Measurements from ENCODE around the gene KLK14. TPM values are rescaled to one million over a fixed set of nuclear protein-coding genes. Genes with fewer than 3 reads are reported as not detected.

Gene KLK14
- total RNA-seq, 6 experiments from 2014 or later, result 0.17 to 0.18 TPM; not detected in 4

DNA sequence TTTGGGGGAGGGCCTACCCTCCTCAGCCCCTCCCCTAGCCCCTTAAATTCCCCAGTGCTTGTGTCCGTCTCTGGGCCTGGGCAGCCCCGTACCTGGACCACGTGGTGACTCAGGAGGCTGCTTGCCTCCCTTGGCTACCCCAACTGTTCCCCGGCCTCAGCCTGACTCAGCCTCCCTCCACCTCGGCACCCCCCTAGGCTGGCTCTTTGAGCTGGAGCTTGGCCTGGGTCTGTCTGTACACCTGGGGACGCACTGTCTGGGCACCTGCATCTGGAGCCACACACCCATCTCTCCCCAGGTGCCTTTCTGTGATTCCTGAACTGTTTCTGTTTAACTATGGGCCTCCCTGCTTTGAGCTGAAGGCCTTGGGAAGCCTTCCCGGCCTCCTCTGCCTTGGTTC is 1.8 kb upstream of the KLK14 start:
- DNase-seq (no peak), ATAC-seq (no peak)
- H3K9me3 ChIP-seq, result no peaks in the 10 kb centered on the region
- no peak overlapping the region for H3K27ac ChIP-seq
- no peaks in the 10 kb centered on the region for H3K4me1 ChIP-seq
- no peaks in the 10 kb centered on the region for H3K36me3 ChIP-seq
- WGBS (ENCODE audit: insufficient coverage, low coverage, low lambda C conversion rate, missing lambda C conversion rate), result 29% methylated on average over 2 of the region's 7 CpGs
- no peaks in the 10 kb centered on the region for H3K27me3 ChIP-seq
- intact Hi-C loops (cut with DNase I), result no loop called here
- TF ChIP-seq POLR2A (IDR thresholded peaks at IDR 0.05), result no peak
- TF ChIP-seq CTCF (IDR thresholded peaks at IDR 0.05), result no peak
- no peak overlapping the region for H3K4me3 ChIP-seq

DNA sequence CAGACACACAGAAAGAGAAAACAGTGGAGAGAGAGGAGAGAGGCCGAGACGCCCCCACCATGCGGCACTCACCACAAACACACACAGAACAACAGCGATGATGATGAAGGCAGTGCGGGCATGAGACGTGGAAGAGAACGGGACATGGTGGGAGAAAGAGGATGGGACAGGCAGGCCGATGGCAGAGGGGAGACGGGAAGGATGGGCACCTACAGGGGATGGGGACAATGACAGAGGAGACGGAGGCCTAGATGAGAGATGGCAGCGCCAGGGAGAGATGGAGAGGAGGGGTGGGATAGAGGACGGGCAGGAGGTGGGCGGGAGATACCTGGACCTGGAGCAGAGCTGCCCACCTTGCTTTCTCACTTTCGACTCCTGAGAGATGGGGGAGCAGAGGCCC is 1.1 kb upstream of the KLK14 start:
- intact Hi-C loops (cut with DNase I), result no loop called here
- H3K36me3 ChIP-seq, result no peaks in the 10 kb centered on the region
- TF ChIP-seq POLR2A (IDR thresholded peaks at IDR 0.05) (no peak), CTCF (IDR thresholded peaks at IDR 0.05) (no peak)
- no peaks in the 10 kb centered on the region for H3K9me3 ChIP-seq
- H3K4me1 ChIP-seq, result no peaks in the 10 kb centered on the region
- H3K4me3 ChIP-seq, result no peak overlapping the region
- no peak overlapping the region for H3K27ac ChIP-seq
- H3K27me3 ChIP-seq, result no peaks in the 10 kb centered on the region
- DNase-seq (no peak), ATAC-seq (no peak)
- WGBS (ENCODE audit: insufficient coverage, low coverage, low lambda C conversion rate, missing lambda C conversion rate), result 49% methylated on average over 13 of the region's 14 CpGs

DNA sequence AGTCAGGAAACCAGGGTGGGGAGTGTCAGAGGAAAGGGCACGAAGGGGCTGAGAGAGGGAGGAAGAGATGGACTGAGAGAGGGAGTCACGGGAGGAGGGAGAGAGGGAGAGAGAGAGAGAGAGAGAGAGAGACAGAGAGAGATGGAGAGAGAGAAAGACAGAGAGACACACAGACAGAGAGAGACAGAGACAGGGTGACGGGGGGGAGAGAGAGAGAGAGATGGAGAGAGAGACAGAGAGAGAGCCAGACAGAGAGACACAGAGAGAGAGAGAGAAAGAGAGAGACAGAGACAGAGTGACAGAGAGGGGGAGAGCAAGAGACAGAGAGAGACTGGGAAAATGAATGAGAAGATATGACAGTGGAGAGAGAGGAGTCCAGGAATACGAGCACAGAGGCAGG is 494 bp upstream of the KLK14 start:
- WGBS (ENCODE audit: insufficient coverage, low coverage, low lambda C conversion rate, missing lambda C conversion rate), result 18% methylated on average over 4 of the region's 4 CpGs
- no peak for DNase-seq
- no peak for ATAC-seq

GRCh38 chr19:51081476-51081875 is 1.2 kb downstream of the KLK14 start:
- no peak for TF ChIP-seq CTCF (IDR thresholded peaks at IDR 0.05)
- TF ChIP-seq POLR2A (IDR thresholded peaks at IDR 0.05), result no peak
- DNase-seq (no peak), ATAC-seq (no peak)
- Histone ChIP-seq H3K36me3 (no peaks in the 10 kb centered on the region), H3K4me1 (no peaks in the 10 kb centered on the region), H3K9me3 (no peaks in the 10 kb centered on the region), H3K27ac (no peak overlapping the region), H3K27me3 (no peaks in the 10 kb centered on the region), H3K4me3 (no peak overlapping the region)
- intact Hi-C loops (cut with DNase I), result no loop called here
- WGBS (ENCODE audit: insufficient coverage, low coverage, low lambda C conversion rate, missing lambda C conversion rate), result 83% methylated on average over 1 of the region's 14 CpGs

More for the DNA sequence above, 494 bp upstream of the KLK14 start:
- no peak for TF ChIP-seq CTCF (IDR thresholded peaks at IDR 0.05)
- TF ChIP-seq POLR2A (IDR thresholded peaks at IDR 0.05), result no peak
- Histone ChIP-seq H3K9me3 (no peaks in the 10 kb centered on the region), H3K36me3 (no peaks in the 10 kb centered on the region), H3K27ac (no peak overlapping the region), H3K27me3 (no peaks in the 10 kb centered on the region), H3K4me1 (no peaks in the 10 kb centered on the region), H3K4me3 (no peak overlapping the region)
- intact Hi-C loops (cut with DNase I), result no loop called here

DNA sequence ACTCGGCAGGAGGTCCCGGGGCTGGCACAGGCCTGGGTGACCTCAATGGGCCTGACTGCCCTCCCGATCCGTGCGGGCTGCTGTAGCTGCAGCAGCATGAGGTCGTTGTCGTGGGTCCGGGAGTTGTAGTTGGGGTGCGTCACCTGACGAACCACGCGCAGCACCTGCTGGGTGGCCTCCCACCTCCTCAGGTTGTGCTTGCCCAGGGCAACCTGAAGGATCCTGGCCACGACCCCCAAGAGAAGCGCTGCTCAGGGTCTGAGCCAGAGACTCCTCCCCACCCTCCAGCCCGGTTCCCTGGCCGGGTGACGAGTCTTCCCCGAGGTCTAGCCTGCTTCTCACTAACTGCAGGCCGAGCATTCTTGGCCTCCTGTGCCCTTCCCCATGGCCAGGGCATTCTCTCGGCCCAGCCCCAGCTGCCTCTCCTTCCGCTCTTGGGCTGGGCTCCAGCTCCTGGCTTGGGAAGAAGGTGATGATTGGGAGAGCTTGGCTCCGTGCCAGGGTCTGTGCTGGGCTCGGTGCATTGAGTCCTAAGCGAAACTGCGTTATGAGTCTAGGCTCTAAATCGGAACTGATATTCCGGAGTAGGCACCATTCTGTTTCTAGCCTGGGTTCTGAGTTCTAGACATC is 3.1 kb downstream of the KLK14 start:
- Histone ChIP-seq H3K27me3 (no peaks in the 10 kb centered on the region), H3K9me3 (no peaks in the 10 kb centered on the region), H3K36me3 (no peaks in the 10 kb centered on the region), H3K27ac (no peak overlapping the region), H3K4me3 (no peak overlapping the region), H3K4me1 (no peaks in the 10 kb centered on the region)
- intact Hi-C loops (cut with DNase I), result no loop called here
- 56% methylated on average over 4 of the region's 27 CpGs for WGBS (ENCODE audit: insufficient coverage, low coverage, low lambda C conversion rate, missing lambda C conversion rate)
- TF ChIP-seq CTCF (IDR thresholded peaks at IDR 0.05), result no peak
- no peak for TF ChIP-seq POLR2A (IDR thresholded peaks at IDR 0.05)
- no peak for DNase-seq
- no peak for ATAC-seq
